GM23248 (cell line): ENCODE results near the gene SHISAL2B. TPM values are rescaled to one million over a fixed set of nuclear protein-coding genes. Genes with fewer than 3 reads are reported as not detected.

Experiments
- DNase-seq: peaks from one replicate; pipeline ENCODE4 v3.0.0-alpha.2; 2015
- H2AFZ ChIP-seq: fragments of 200-600 bp; sonication (generic); 2 replicates; pipeline ENCODE4 v1.6.1; 2016; ENCODE audit warnings: antibody characterized with exemption
- H3F3A ChIP-seq: fragments of 200-600 bp; sonication (generic); 2 replicates; pipeline ENCODE4 v1.6.1; 2016; ENCODE audit warnings: mild to moderate bottlenecking, antibody characterized with exemption, mixed run types; ENCODE audit not compliant: insufficient read depth
- H3K27ac ChIP-seq: fragments of 200-600 bp; sonication (generic); 2 replicates; pipeline ENCODE4 v1.5.1; 2016; ENCODE audit warnings: mild to moderate bottlenecking
- H3K27me3 ChIP-seq: fragments of 200-600 bp; sonication (generic); replicated peaks from 2 replicates; pipeline ENCODE4 v1.6.1; 2016; ENCODE audit warnings: mild to moderate bottlenecking; ENCODE audit not compliant: insufficient read depth
- H3K36me3 ChIP-seq: fragments of 200-600 bp; sonication (generic); 2 replicates; pipeline ENCODE4 v1.6.1; 2016; ENCODE audit warnings: low read depth, mild to moderate bottlenecking
- H3K4me1 ChIP-seq: fragments of 200-600 bp; sonication (generic); 2 replicates; pipeline ENCODE4 v1.6.1; 2016; ENCODE audit warnings: mild to moderate bottlenecking; ENCODE audit not compliant: insufficient read depth
- H3K4me2 ChIP-seq: fragments of 200-600 bp; sonication (generic); one replicate; pipeline ENCODE4 v1.6.1; 2016; ENCODE audit warnings: mild to moderate bottlenecking; ENCODE audit not compliant: unreplicated experiment
- H3K4me3 ChIP-seq: fragments of 200-600 bp; sonication (generic); 2 replicates; pipeline ENCODE4 v1.5.1; 2016; ENCODE audit warnings: mild to moderate bottlenecking
- H3K79me2 ChIP-seq: fragments of 200-600 bp; sonication (generic); 2 replicates; pipeline ENCODE4 v1.6.1; 2016; ENCODE audit warnings: mild to moderate bottlenecking; ENCODE audit not compliant: insufficient read depth
- H3K9ac ChIP-seq: fragments of 200-600 bp; sonication (generic); 2 replicates; pipeline ENCODE4 v1.6.1; 2016; ENCODE audit warnings: mild to moderate bottlenecking
- H3K9me2 ChIP-seq: fragments of 200-600 bp; sonication (generic); 2 replicates; pipeline ENCODE4 v1.6.1; 2016; ENCODE audit warnings: mixed run types, mild to moderate bottlenecking, moderate library complexity; ENCODE audit not compliant: insufficient read depth
- H3K9me3 ChIP-seq: fragments of 200-600 bp; sonication (generic); one replicate; pipeline ENCODE4 v1.6.1; 2017; ENCODE audit warnings: low read depth
- H4K20me1 ChIP-seq: fragments of 200-600 bp; sonication (generic); 2 replicates; pipeline ENCODE4 v1.6.0; 2016; ENCODE audit not compliant: insufficient read depth
- EZH2 ChIP-seq: fragments of 200-600 bp; sonication (generic); IDR thresholded peaks from 2 replicates; pipeline ENCODE4 v1.6.1; 2018; ENCODE audit warnings: antibody characterized with exemption, mild to moderate bottlenecking; ENCODE audit not compliant: insufficient read depth, poor library complexity, severe bottlenecking
- EZH2phosphoT487 ChIP-seq: fragments of 200-600 bp; sonication (generic); IDR thresholded peaks from 2 replicates; pipeline ENCODE4 v1.6.1; 2018; ENCODE audit warnings: antibody characterized with exemption, moderate library complexity, mild to moderate bottlenecking, low read depth; ENCODE audit not compliant: insufficient read depth
- WGBS, 2 experiments: methylation state at CpG; one replicate each; pipeline ENCODE4 v1.1.6; 2015 to 2017; ENCODE audit warnings: low lambda C conversion rate in 2 of 2, low coverage in 1 of 2; ENCODE audit errors: missing lambda C conversion rate in 2 of 2; 5-methylcytosine and 5-hydroxymethylcytosine counted together
- in situ Hi-C: fragments of 300-500 bp; cut with MboI; formaldehyde crosslinking; loops from 2 replicates; pipeline ENCODE4 v1.15.0; 2020
- polyA plus RNA-seq: library from polyadenylated mRNA; unstranded; fragments of >200 nt; fragmentation: Nextera tagmentation; extraction: Ambion mirVana; gene quantifications from 2 replicates; pipeline ENCODE4 v1.2.1, GENCODE V29; 2016
- total RNA-seq: library from RNA; depleted of rRNA; stranded (reverse); fragments of >200 nt; shearing (Covaris generic); gene quantifications from 2 replicates; pipeline ENCODE4 v1.2.3, GENCODE V29; 2014

Gene SHISAL2B
- total and polyA plus RNA-seq, 2 experiments from 2014 or later, result not detected

GRCh38 chr5:64727150-64727549 is 36.8 kb downstream of the SHISAL2B start:
- Histone ChIP-seq H3K9me3 (no peaks in the 10 kb centered on the region), H3K4me2 (no peak overlapping the region), H3K27me3 (no peaks in the 10 kb centered on the region), H3F3A (no peaks in the 10 kb centered on the region), H3K4me1 (no peaks in the 10 kb centered on the region), H3K9ac (no peak overlapping the region), H3K4me3 (no peak overlapping the region), H3K36me3 (peaks cover 29% of the 10 kb centered on the region), H3K79me2 (peaks cover 22% of the 10 kb centered on the region), H3K9me2 (no peaks in the 10 kb centered on the region), H2AFZ (no peak overlapping the region), H4K20me1 (no peaks in the 10 kb centered on the region), H3K27ac (no peak overlapping the region)
- no peak for TF ChIP-seq EZH2
- TF ChIP-seq EZH2phosphoT487, result no peak
- no peak for DNase-seq
- in situ Hi-C loops, result no loop called here
- WGBS, 2 experiments, result 90 to 97% methylated on average over 2 of the region's 2 CpGs

- Histone ChIP-seq H3K4me1 (peaks cover 13% of the 10 kb centered on the region), H3K9me3 (no peaks in the 10 kb centered on the region), H3K27ac (no peak overlapping the region), H3K79me2 (peaks cover 39% of the 10 kb centered on the region), H2AFZ (no peak overlapping the region), H3F3A (no peaks in the 10 kb centered on the region), H3K36me3 (peaks cover 21% of the 10 kb centered on the region), H3K4me3 (no peak overlapping the region), H4K20me1 (no peaks in the 10 kb centered on the region), H3K9ac (no peak overlapping the region), H3K4me2 (no peak overlapping the region), H3K9me2 (no peaks in the 10 kb centered on the region), H3K27me3 (no peaks in the 10 kb centered on the region)
- WGBS, 2 experiments, result 100% methylated on average over 1 of the region's 1 CpG
- TF ChIP-seq EZH2, result no peak
- no peak for TF ChIP-seq EZH2phosphoT487
- in situ Hi-C loops, result no loop called here
- DNase-seq, result no peak
Observed at GRCh38 chr5:64742411-64742810, 52.1 kb downstream of the SHISAL2B start.

- Histone ChIP-seq H3K4me3 (no peak overlapping the region), H3K27me3 (no peaks in the 10 kb centered on the region), H4K20me1 (no peaks in the 10 kb centered on the region), H3K9me3 (no peaks in the 10 kb centered on the region), H3K36me3 (peaks cover 21% of the 10 kb centered on the region), H3K9ac (no peak overlapping the region), H3F3A (no peaks in the 10 kb centered on the region), H3K79me2 (peaks cover 40% of the 10 kb centered on the region; the same call in 1 of the 2 replicates), H3K4me2 (no peak overlapping the region), H3K4me1 (peaks cover 13% of the 10 kb centered on the region), H3K9me2 (no peaks in the 10 kb centered on the region), H3K27ac (no peak overlapping the region), H2AFZ (no peak overlapping the region)
- DNase-seq, result peak; percentile 28
- TF ChIP-seq EZH2, result no peak
- no peak for TF ChIP-seq EZH2phosphoT487
- in situ Hi-C loops, result no loop called here
Observed at GRCh38 chr5:64742821-64743220, 52.5 kb downstream of the SHISAL2B start.

- H2AFZ ChIP-seq, result no peak overlapping the region
- H3K27ac ChIP-seq, result no peak overlapping the region
- no peaks in the 10 kb centered on the region for H3K27me3 ChIP-seq
- DNase-seq, result no peak
- H3K9ac ChIP-seq, result no peak overlapping the region
- peaks cover 13% of the 10 kb centered on the region for H3K4me1 ChIP-seq
- no peaks in the 10 kb centered on the region for H3F3A ChIP-seq
- 95 to 100% methylated on average over 1 of the region's 1 CpG for WGBS, 2 experiments
- no peaks in the 10 kb centered on the region for H3K9me3 ChIP-seq
- no peaks in the 10 kb centered on the region for H3K9me2 ChIP-seq
- H3K36me3 ChIP-seq, result peaks cover 11% of the 10 kb centered on the region
- in situ Hi-C loops, result no loop called here
- H3K4me2 ChIP-seq, result no peak overlapping the region
- no peaks in the 10 kb centered on the region for H4K20me1 ChIP-seq
- peaks cover 45% of the 10 kb centered on the region for H3K79me2 ChIP-seq
- TF ChIP-seq EZH2phosphoT487, result no peak
- no peak for TF ChIP-seq EZH2
- no peak overlapping the region for H3K4me3 ChIP-seq
Observed at GRCh38 chr5:64744914-64745313, 54.6 kb downstream of the SHISAL2B start.

- H2AFZ ChIP-seq, result no peak overlapping the region
- no peaks in the 10 kb centered on the region for H3K36me3 ChIP-seq
- no peaks in the 10 kb centered on the region for H3K27me3 ChIP-seq
- no peaks in the 10 kb centered on the region for H3K9me3 ChIP-seq
- peaks cover 58% of the 10 kb centered on the region for H3K79me2 ChIP-seq
- TF ChIP-seq EZH2phosphoT487 (no peak), EZH2 (no peak)
- H3K4me1 ChIP-seq, result peaks cover 13% of the 10 kb centered on the region
- no peak overlapping the region for H3K4me3 ChIP-seq
- H3K27ac ChIP-seq, result no peak overlapping the region
- no peaks in the 10 kb centered on the region for H3K9me2 ChIP-seq
- in situ Hi-C loops, result no loop called here
- no peaks in the 10 kb centered on the region for H3F3A ChIP-seq
- no peaks in the 10 kb centered on the region for H4K20me1 ChIP-seq
- H3K4me2 ChIP-seq, result no peak overlapping the region
- 70 to 78% methylated on average over 1 of the region's 1 CpG for WGBS, 2 experiments
- peak; percentile 31 for DNase-seq
- no peak overlapping the region for H3K9ac ChIP-seq
Observed at GRCh38 chr5:64746446-64746845, 56.1 kb downstream of the SHISAL2B start.
